Activated CD8-positive, alpha-beta T cell treated with anti-CD3 and anti-CD28 coated beads for 36 hours (primary cell): Measurements from ENCODE around the gene LY86. TPM values are rescaled to one million over a fixed set of nuclear protein-coding genes. Genes with fewer than 3 reads are reported as not detected.

Experiments
- ATAC-seq: fragments of 200-7000 bp; cut with Tn5 transposase; one replicate; pipeline ENCODE4 v1.10.0; 2021; ENCODE audit warnings: mild to moderate bottlenecking, moderate library complexity
- CTCF ChIA-PET: fragments of 350-600 bp; sonication (Branson Sonifier 250); formaldehyde crosslinking; loops from one replicate; lab custom pipeline; 2021; ENCODE audit warnings: antibody characterized with exemption; lab: Charles Lee
- POLR2A ChIA-PET: fragments of 350-600 bp; sonication (Branson Sonifier 250); formaldehyde crosslinking; loops from one replicate; lab custom pipeline; 2021; ENCODE audit warnings: antibody characterized with exemption; lab: Charles Lee
- DNase-seq: peaks from one replicate; pipeline ENCODE4 v3.0.0-alpha.2; 2020
- H3K27ac Mint-ChIP-seq: one replicate; pipeline ENCODE4 v1.8.0; 2021; ENCODE audit warnings: mild to moderate bottlenecking, mixed read lengths
- H3K27me3 Mint-ChIP-seq: one replicate; pipeline ENCODE4 v1.8.0; 2021; ENCODE audit warnings: mixed read lengths
- H3K36me3 Mint-ChIP-seq: one replicate; pipeline ENCODE4 v1.8.0; 2021; ENCODE audit warnings: low read depth, mixed read lengths
- H3K4me1 Mint-ChIP-seq: one replicate; pipeline ENCODE4 v1.8.0; 2021; ENCODE audit warnings: low read depth, mixed read lengths
- H3K4me3 Mint-ChIP-seq: one replicate; pipeline ENCODE4 v1.8.0; 2021; ENCODE audit warnings: mild to moderate bottlenecking, moderate library complexity, mixed read lengths
- H3K9me3 Mint-ChIP-seq: one replicate; pipeline ENCODE4 v1.8.0; 2021; ENCODE audit warnings: mixed read lengths
- intact Hi-C: fragments of 100-400 bp; cut with micrococcal nuclease; formaldehyde crosslinking; loops from one replicate; pipeline ENCODE4 v1.10.0; 2022
- total RNA-seq, 2 experiments: library from RNA; stranded (reverse); gene quantifications; one replicate each; pipeline ENCODE4 v1.2.3, GENCODE V29; 2021
- TF ChIP-seq, protein P1 (sequence below): fragments of 200-600 bp; IDR thresholded peaks from one replicate; pipeline ENCODE4 v1.8.0; 2022; ENCODE audit warnings: antibody characterized with exemption, mild to moderate bottlenecking

LY86 gene
- total RNA-seq, 2 experiments from 2014 or later = 0.32 TPM; not detected in 1

DNA sequence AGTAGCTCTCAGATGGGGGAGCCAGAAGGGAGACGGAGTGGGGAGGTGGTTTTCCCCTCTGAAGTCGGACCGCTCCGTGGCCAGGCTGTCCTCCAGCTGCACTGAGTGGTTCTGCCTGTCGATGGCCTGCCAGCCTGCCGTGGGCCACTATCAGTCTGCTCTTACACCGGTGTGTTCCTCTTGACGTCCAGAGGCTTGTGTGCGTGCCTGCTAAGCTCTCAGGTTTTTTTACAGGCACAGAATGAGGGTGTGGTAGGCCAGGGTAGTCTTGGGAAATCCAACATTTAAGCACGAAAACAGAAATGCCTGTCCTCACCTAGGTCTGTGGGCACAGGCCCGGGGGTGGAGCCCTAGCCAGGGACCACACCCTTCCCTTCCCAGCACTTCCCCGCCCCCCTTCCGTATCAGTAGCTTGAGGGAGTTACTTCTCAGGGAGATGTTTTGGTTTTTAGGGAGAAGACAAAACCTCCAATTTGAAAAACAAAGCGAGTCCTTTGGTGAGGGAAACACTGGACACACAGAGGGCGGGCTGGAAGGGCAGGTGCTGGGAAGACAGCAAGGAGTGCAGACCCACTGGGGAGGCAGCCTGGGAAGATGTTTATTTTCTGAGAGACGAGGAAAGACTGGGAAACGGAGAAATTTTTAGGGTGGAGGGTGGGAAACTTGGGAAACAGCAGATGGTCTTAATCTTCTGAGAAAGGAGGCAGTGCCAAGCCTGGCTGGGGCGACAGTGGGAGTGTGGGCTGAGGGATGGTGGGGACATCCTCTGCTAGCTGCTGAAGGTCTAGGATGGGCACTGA is 106.5 kb downstream of the LY86 start:
- intact Hi-C loops = no loop called here
- no peak overlapping the region for H3K4me3 Mint-ChIP-seq

DNA sequence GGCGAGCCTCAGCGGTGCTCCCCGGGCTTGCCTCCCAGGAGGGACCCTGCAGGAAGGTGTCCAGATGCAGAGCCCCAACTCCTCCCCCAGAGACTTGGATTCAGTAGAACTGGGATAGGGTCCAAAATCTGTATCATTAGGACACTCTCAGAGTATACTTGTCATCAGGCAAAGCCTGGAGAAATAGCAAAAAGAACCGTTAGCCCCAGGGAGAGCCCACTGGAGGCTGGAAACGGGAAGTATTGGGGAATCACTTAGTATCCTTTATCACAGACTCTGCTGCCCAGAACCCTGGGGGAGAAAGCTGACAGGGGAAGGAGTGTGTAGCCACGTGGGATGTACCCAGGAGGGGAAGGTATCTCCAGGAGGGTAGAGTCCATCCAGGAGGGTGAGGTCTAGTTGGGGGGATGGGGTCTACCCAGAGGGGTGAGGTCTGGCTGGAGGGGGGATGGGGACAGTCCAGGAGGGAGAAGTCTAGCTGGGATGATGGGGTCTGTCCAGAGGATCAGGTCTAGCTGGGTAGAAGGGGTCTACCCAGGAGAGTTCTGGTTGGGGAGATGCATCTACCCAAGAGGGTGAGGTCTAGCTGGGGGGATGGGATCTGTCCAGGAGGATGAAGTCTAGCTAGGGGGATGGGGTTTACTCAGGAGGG is 107.2 kb downstream of the LY86 start:
- Mint-ChIP-seq H3K4me3 (no peak overlapping the region), H3K27me3 (peaks cover 3% of the 10 kb centered on the region), H3K36me3 (no peaks in the 10 kb centered on the region), H3K9me3 (peaks cover 1% of the 10 kb centered on the region), H3K27ac (no peak overlapping the region), H3K4me1 (no peaks in the 10 kb centered on the region)
- intact Hi-C loops = no loop called here
- TF ChIP-seq, protein P1, sequence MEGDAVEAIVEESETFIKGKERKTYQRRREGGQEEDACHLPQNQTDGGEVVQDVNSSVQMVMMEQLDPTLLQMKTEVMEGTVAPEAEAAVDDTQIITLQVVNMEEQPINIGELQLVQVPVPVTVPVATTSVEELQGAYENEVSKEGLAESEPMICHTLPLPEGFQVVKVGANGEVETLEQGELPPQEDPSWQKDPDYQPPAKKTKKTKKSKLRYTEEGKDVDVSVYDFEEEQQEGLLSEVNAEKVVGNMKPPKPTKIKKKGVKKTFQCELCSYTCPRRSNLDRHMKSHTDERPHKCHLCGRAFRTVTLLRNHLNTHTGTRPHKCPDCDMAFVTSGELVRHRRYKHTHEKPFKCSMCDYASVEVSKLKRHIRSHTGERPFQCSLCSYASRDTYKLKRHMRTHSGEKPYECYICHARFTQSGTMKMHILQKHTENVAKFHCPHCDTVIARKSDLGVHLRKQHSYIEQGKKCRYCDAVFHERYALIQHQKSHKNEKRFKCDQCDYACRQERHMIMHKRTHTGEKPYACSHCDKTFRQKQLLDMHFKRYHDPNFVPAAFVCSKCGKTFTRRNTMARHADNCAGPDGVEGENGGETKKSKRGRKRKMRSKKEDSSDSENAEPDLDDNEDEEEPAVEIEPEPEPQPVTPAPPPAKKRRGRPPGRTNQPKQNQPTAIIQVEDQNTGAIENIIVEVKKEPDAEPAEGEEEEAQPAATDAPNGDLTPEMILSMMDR = no peak
- CTCF ChIA-PET = interaction anchor here (1.0 to 1.8 kb wide), 13 partner anchors 10 to 690 kb away, joined by 3 to 14 read pairs (median 5); no protein-coding TSS in a partner anchor
- ATAC-seq = no peak
- DNase-seq = no peak
- POLR2A ChIA-PET = no interaction called here

More for the DNA sequence above, 106.5 kb downstream of the LY86 start:
- no peak overlapping the region for H3K27ac Mint-ChIP-seq
- POLR2A ChIA-PET = no interaction called here
- H3K27me3 Mint-ChIP-seq = no peaks in the 10 kb centered on the region
- ATAC-seq (no peak), DNase-seq (no peak)
- CTCF ChIA-PET = interaction anchor here (0.8 to 1.8 kb wide), 4 partner anchors 18 to 544 kb away, joined by 3 to 14 read pairs (median 4); no protein-coding TSS in a partner anchor
- H3K4me1 Mint-ChIP-seq = no peaks in the 10 kb centered on the region
- H3K36me3 Mint-ChIP-seq = no peaks in the 10 kb centered on the region
- TF ChIP-seq, protein P1 = no peak
- peaks cover 1% of the 10 kb centered on the region for H3K9me3 Mint-ChIP-seq

DNA sequence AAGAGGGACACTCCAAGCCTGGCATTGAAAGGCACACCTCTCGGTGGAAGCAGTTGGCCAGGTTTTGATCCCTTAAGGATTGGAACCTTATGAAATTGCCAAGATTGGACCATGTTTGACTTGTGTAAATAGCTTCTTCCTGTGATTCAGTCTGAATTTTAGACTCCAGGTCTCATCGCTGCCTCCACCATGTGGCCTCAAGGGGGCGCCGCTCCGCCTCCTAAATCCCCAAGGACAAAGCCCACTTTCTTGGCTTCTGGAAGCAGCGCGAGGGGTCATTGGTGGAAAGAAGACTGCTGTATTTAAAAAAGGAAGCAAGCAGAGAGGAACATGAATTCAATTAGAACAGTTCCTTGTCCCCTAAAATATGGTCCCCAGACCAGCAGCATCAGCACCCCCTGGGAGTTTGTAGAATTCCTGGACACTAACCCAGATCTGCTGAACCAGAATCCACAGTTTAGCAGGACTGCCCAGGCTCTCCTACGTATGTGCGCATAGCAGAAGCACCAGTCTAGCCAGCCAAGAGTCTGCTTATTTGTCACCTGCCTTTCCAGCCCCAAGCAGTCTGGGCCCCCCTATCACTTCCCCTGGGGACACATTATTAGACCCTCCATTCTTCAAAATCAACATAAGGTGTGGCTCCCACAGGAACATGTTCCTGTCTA is 108.5 kb downstream of the LY86 start:
- DNase-seq (peak; percentile 69), ATAC-seq (peak; percentile 45)
- no peak overlapping the region for H3K27ac Mint-ChIP-seq
- H3K36me3 Mint-ChIP-seq = no peaks in the 10 kb centered on the region
- ChIA-PET CTCF (interaction anchor here (0.6 to 1.7 kb wide), 39 partner anchors 9 to 688 kb away, joined by 3 to 14 read pairs (median 3); no protein-coding TSS in a partner anchor), POLR2A (interaction anchor here (0.6 to 1.0 kb wide), 2 partner anchors 13 to 20 kb away, joined by 3 read pairs; no protein-coding TSS in a partner anchor)
- H3K4me1 Mint-ChIP-seq = no peaks in the 10 kb centered on the region
- TF ChIP-seq, protein P1 = peak; percentile 73
- intact Hi-C loops = no loop called here
- H3K27me3 Mint-ChIP-seq = peaks cover 10% of the 10 kb centered on the region
- no peak overlapping the region for H3K4me3 Mint-ChIP-seq
- no peaks in the 10 kb centered on the region for H3K9me3 Mint-ChIP-seq

DNA sequence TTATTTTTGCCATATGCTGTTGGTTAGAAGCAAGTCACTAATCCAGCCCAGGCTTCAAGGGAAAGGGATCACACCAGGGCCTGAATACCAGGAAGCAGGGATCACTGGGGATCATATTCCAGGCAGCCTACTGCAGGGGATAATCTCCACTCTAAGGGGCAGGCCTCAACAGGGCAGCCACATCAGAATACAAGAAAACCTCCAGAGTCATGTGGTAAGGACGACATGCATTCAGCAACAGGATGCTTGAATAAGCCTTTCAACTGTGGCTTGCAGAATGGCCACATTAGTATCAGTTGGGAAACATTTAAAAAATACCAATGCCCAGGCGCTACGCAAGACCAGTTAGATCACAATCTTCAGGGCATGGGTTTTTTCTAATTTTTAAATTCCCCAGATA is 109.1 kb downstream of the LY86 start:
- intact Hi-C loops = no loop called here
- TF ChIP-seq, protein P1 = no peak
- H3K4me3 Mint-ChIP-seq = no peak overlapping the region
- no peaks in the 10 kb centered on the region for H3K4me1 Mint-ChIP-seq
- DNase-seq = no peak
- H3K27me3 Mint-ChIP-seq = peaks cover 10% of the 10 kb centered on the region
- H3K9me3 Mint-ChIP-seq = no peaks in the 10 kb centered on the region
- no peak overlapping the region for H3K27ac Mint-ChIP-seq
- CTCF ChIA-PET = no interaction called here
- ATAC-seq = no peak
- H3K36me3 Mint-ChIP-seq = no peaks in the 10 kb centered on the region
- POLR2A ChIA-PET = interaction anchor here (0.7 kb wide), 1 partner anchor 14 kb away, joined by 3 read pairs; no protein-coding TSS in a partner anchor
